ENCODE data around the gene BCL6. TPM values are rescaled to one million over a fixed set of nuclear protein-coding genes. Genes with fewer than 3 reads are reported as not detected.

BCL6 gene
- total and polyA plus RNA-seq, 2 of the 8 experiments (the other 6 are each of a cell fraction or from before 2014, with no cell fraction given), result 5.7 to 10.4 TPM

DNA sequence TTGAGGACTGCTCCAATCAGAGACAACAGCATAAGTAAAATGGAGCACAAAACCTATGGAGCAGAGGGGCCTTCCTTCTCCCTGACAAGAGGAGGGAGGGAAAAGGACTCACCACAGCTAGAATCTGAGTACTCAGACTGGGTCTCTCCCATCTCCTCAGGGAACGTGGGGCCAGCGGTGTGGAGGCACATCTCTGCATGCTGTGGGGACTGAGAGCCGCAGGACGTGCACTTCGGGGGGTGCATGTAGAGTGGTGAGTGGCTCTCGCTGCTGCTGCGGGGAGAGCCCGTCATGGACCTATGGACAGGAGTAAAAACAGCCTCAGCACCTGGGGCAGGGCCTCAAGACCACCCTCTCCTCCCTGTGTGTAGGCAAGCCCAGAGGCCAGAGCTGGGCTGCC lies 17.0 kb downstream of the BCL6 start:
- no peak overlapping the region for H3K4me3 ChIP-seq (ENCODE audit: extremely low read depth in 1 of 4, insufficient read depth in 2 of 4, low read depth in 3 of 4, low read length in 4 of 4)
- H3K36me3 ChIP-seq (ENCODE audit: control insufficient read depth in 2 of 4, insufficient read depth in 4 of 4, low read length in 3 of 4), result peaks cover 9 to 70% (median 46%) of the 10 kb centered on the region in 4 experiments; a peak in 7 of 8 replicates
- FAIRE-seq (no peak), DNase-seq (ENCODE audit: low read depth in 1 of 2, low spot score in 2 of 2) (no peak)
- no peak overlapping the region for H2BK5ac ChIP-seq (ENCODE audit: low read depth, low read length)
- H3K9ac ChIP-seq (replicated peaks in 1 of 4; ENCODE audit: extremely low read depth in 1 of 4, low read depth in 3 of 4, low read length in 3 of 4), result no peak overlapping the region
- H3K23ac ChIP-seq (ENCODE audit: insufficient read length), result no peak overlapping the region
- WGBS, 2 experiments (ENCODE audit: extremely low coverage in 1 of 2, insufficient coverage in 1 of 2, insufficient read length in 1 of 2, insufficient replicate concordance in 2 of 2, low coverage in 1 of 2, low lambda C conversion rate in 2 of 2, missing lambda C conversion rate in 1 of 2), result 84% methylated on average over 7 of the region's 8 CpGs; no CpG with 5 or more reads in 1 of the 2 experiments
- H2BK120ac ChIP-seq (replicated peaks; ENCODE audit: low read depth, low read length), result no peak overlapping the region
- no peak overlapping the region for H2BK12ac ChIP-seq (ENCODE audit: low read depth, low read length)
- H3K23me2 ChIP-seq (ENCODE audit: low read depth, low read length), result no peaks in the 10 kb centered on the region
- CTCF ChIA-PET (ENCODE audit: partially characterized antibody), result interaction anchor here (1.1 to 1.9 kb wide), 2 partner anchors 12 to 14 kb away, joined by 3 to 4 read pairs; no protein-coding TSS in a partner anchor
- no peak overlapping the region for H3K4ac ChIP-seq (replicated peaks; ENCODE audit: insufficient read length, low read depth, low read length)
- H3K9me3 ChIP-seq (ENCODE audit: insufficient read depth in 2 of 2, low read depth in 1 of 2, low read length in 1 of 2), result no peaks in the 10 kb centered on the region
- no peaks in the 10 kb centered on the region for H3K79me1 ChIP-seq (ENCODE audit: low read depth, low read length)
- H4K5ac ChIP-seq (ENCODE audit: insufficient read length, low read depth, low read length), result no peak overlapping the region
- H2AK5ac ChIP-seq (ENCODE audit: low read depth, low read length), result no peak overlapping the region
- H3K18ac ChIP-seq (ENCODE audit: extremely low read depth, low read length), result no peak overlapping the region
- POLR2A ChIA-PET (ENCODE audit: partially characterized antibody), result interaction anchor here (1.2 kb wide), 1 partner anchor 427 kb away, joined by 3 read pairs; no protein-coding TSS in a partner anchor
- H3K27ac ChIP-seq (ENCODE audit: low read depth, low read length), result no peak overlapping the region
- no peaks in the 10 kb centered on the region for H3K4me1 ChIP-seq (replicated peaks in 1 of 4; ENCODE audit: control insufficient read depth in 3 of 4, insufficient read depth in 4 of 4, low read length in 3 of 4)
- no peak overlapping the region for H3K14ac ChIP-seq (ENCODE audit: insufficient read length)
- H4K91ac ChIP-seq (replicated peaks; ENCODE audit: insufficient read length, low read length), result no peak overlapping the region
- H4K20me1 ChIP-seq (replicated peaks in 1 of 2; ENCODE audit: control insufficient read depth in 1 of 2, insufficient read depth in 2 of 2, low read length in 2 of 2), result no peaks in the 10 kb centered on the region
- no peaks in the 10 kb centered on the region for H3K79me2 ChIP-seq (ENCODE audit: control insufficient read depth in 1 of 2, insufficient read depth in 2 of 2, low read length in 2 of 2)
- no peak overlapping the region for H2AFZ ChIP-seq (ENCODE audit: low read length)
- no peak overlapping the region for H4K8ac ChIP-seq (ENCODE audit: extremely low read depth, insufficient read depth, low read length)
- H3K56ac ChIP-seq (replicated peaks; ENCODE audit: insufficient read length, low read depth, low read length), result no peak overlapping the region
- no peak overlapping the region for H3K4me2 ChIP-seq (ENCODE audit: insufficient read depth in 1 of 2, low read depth in 2 of 2, low read length in 2 of 2)
- H2BK20ac ChIP-seq (ENCODE audit: low read length), result no peak overlapping the region
- H3K27me3 ChIP-seq (replicated peaks in 1 of 4; ENCODE audit: control insufficient read depth in 3 of 4, extremely low read depth in 1 of 4, insufficient read depth in 3 of 4, low read length in 3 of 4), result no peaks in the 10 kb centered on the region
- H2BK15ac ChIP-seq (ENCODE audit: low read length), result no peak overlapping the region
- TF ChIP-seq, protein P1, sequence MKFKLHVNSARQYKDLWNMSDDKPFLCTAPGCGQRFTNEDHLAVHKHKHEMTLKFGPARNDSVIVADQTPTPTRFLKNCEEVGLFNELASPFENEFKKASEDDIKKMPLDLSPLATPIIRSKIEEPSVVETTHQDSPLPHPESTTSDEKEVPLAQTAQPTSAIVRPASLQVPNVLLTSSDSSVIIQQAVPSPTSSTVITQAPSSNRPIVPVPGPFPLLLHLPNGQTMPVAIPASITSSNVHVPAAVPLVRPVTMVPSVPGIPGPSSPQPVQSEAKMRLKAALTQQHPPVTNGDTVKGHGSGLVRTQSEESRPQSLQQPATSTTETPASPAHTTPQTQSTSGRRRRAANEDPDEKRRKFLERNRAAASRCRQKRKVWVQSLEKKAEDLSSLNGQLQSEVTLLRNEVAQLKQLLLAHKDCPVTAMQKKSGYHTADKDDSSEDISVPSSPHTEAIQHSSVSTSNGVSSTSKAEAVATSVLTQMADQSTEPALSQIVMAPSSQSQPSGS (IDR thresholded peaks at IDR 0.05; ENCODE audit: low read length), result no peak
- TF ChIP-seq NANOG (IDR thresholded peaks at IDR 0.05; ENCODE audit: insufficient read depth, low read depth, low read length, poor library complexity, severe bottlenecking), result no peak
- TF ChIP-seq TAF7 (optimal IDR thresholded peaks at IDR 0.05; ENCODE audit: borderline replicate concordance, low read depth, low read length), result no peak
- TF ChIP-seq HDAC2 (IDR thresholded peaks at IDR 0.05; ENCODE audit: borderline replicate concordance in 1 of 2, low read depth in 2 of 2, low read length in 2 of 2), result no peak
- no peak for TF ChIP-seq SP2 (IDR thresholded peaks at IDR 0.05; ENCODE audit: low read length)
- TF ChIP-seq, protein P2, sequence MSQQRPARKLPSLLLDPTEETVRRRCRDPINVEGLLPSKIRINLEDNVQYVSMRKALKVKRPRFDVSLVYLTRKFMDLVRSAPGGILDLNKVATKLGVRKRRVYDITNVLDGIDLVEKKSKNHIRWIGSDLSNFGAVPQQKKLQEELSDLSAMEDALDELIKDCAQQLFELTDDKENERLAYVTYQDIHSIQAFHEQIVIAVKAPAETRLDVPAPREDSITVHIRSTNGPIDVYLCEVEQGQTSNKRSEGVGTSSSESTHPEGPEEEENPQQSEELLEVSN (IDR thresholded peaks at IDR 0.05), result no peak
- no peak for TF ChIP-seq SRF (IDR thresholded peaks at IDR 0.05; ENCODE audit: low read depth, low read length)
- no peak for TF ChIP-seq SIX5 (IDR thresholded peaks at IDR 0.05; ENCODE audit: low read depth, low read length)
- no peak for TF ChIP-seq MAFK (IDR thresholded peaks at IDR 0.05; ENCODE audit: low read depth, low read length)
- no peak for TF ChIP-seq TBP (IDR thresholded peaks at IDR 0.05; ENCODE audit: low read depth, low read length)
- TF ChIP-seq RBBP5 (IDR thresholded peaks at IDR 0.05; ENCODE audit: borderline replicate concordance, low read depth, low read length), result no peak
- no peak for TF ChIP-seq TAF1 (IDR thresholded peaks at IDR 0.05; ENCODE audit: low read depth, low read length)
